K562 (cell line): ENCODE results near the gene CASP6. TPM values are rescaled to one million over a fixed set of nuclear protein-coding genes. Genes with fewer than 3 reads are reported as not detected.

Experiments used
- BACH1 ChIP-seq: fragments of 200-800 bp; sonication (Bioruptor generic); IDR thresholded peaks from 2 replicates; pipeline ENCODE4 v1.6.1; 2016; ENCODE audit warnings: missing genetic modification characterization, missing compliant biosample characterization
- CBFB ChIP-seq: sonication (generic); formaldehyde crosslinking; IDR thresholded peaks from 2 replicates; pipeline ENCODE4 v1.4.0; 2020; ENCODE audit warnings: mild to moderate bottlenecking, missing genetic modification reagents
- EZH2 ChIP-seq: IDR thresholded peaks from 2 replicates; pipeline ENCODE4 v1.6.1; 2012; ENCODE audit warnings: low read depth, mild to moderate bottlenecking, inconsistent platforms, low read length, borderline replicate concordance
- FOXJ2 ChIP-seq: fragments of 200-800 bp; sonication (Bioruptor generic); IDR thresholded peaks from 2 replicates; pipeline ENCODE4 v1.6.1; 2016; ENCODE audit warnings: missing genetic modification characterization, missing compliant biosample characterization
- GTF2F1 ChIP-seq: IDR thresholded peaks from 2 replicates; pipeline ENCODE4 v1.6.1; 2011; ENCODE audit warnings: low read depth, low read length, improper control_type of control experiment
- KLF6 ChIP-seq: fragments of 250-450 bp; sonication (Bioruptor Pico); IDR thresholded peaks from 2 replicates; pipeline ENCODE4 v1.4.0; 2020; ENCODE audit warnings: mild to moderate bottlenecking, moderate library complexity, borderline replicate concordance
- NR2F6 ChIP-seq: fragments of 450-650 bp; formaldehyde crosslinking; IDR thresholded peaks from 2 replicates; pipeline ENCODE4 v1.4.0; 2020; ENCODE audit warnings: mild to moderate bottlenecking
- NR3C1 ChIP-seq: sonication (generic); formaldehyde crosslinking; IDR thresholded peaks from 2 replicates; pipeline ENCODE4 v1.8.1; 2022; ENCODE audit warnings: missing genetic modification reagents
- NR4A1 ChIP-seq, 2 experiments: fragments of 250-450 bp in 1 of 2; fragments of 450-650 bp in 1 of 2; sonication (Bioruptor Pico) in 1 of 2; IDR thresholded peaks; 2 replicates each; pipeline versions ENCODE4 v1.4.0 to v1.6.1; 2016 to 2020; ENCODE audit warnings: mild to moderate bottlenecking in 2 of 2, missing compliant biosample characterization in 1 of 2, missing genetic modification characterization in 1 of 2, moderate library complexity in 1 of 2
- PCBP2 ChIP-seq: fragments of 200-400 bp; formaldehyde crosslinking; IDR thresholded peaks from 2 replicates; pipeline ENCODE4 v1.6.1; 2018; ENCODE audit warnings: low read length, low read depth, mild to moderate bottlenecking, moderate library complexity; ENCODE audit not compliant: poor library complexity, severe bottlenecking
- PHF21A ChIP-seq: fragments of 450-650 bp; IDR thresholded peaks from 2 replicates; pipeline ENCODE4 v1.6.1; 2017; ENCODE audit warnings: low read depth, borderline replicate concordance
- PRMT5 ChIP-seq: sonication (generic); formaldehyde crosslinking; IDR thresholded peaks from 2 replicates; pipeline ENCODE4 v1.5.0; 2020; ENCODE audit warnings: missing genetic modification reagents
- PTTG1 ChIP-seq: fragments of 450-650 bp; IDR thresholded peaks from 2 replicates; pipeline ENCODE4 v1.6.1; 2016; ENCODE audit warnings: low read depth, mild to moderate bottlenecking, missing genetic modification characterization, missing compliant biosample characterization
- SETDB1 ChIP-seq: IDR thresholded peaks from one replicate; pipeline ENCODE4 v1.6.1; 2012; ENCODE audit warnings: low read length, control low read depth, inconsistent platforms
- TARDBP ChIP-seq: fragments of 450-650 bp; IDR thresholded peaks from 2 replicates; pipeline ENCODE4 v1.6.1; 2016
- U2AF1 ChIP-seq: fragments of 200-400 bp; formaldehyde crosslinking; optimal IDR thresholded peaks from 2 replicates; pipeline ENCODE3; 2017; ENCODE audit warnings: mild to moderate bottlenecking, low read depth, low read length, moderate library complexity
- ZNF184 ChIP-seq: sonication (generic); formaldehyde crosslinking; IDR thresholded peaks from 2 replicates; pipeline ENCODE4 v1.5.0; 2020; ENCODE audit warnings: missing genetic modification reagents
- ZNF311 ChIP-seq: fragments of 250-450 bp; sonication (Bioruptor Pico); IDR thresholded peaks from 2 replicates; pipeline ENCODE4 v1.4.0; 2020; ENCODE audit warnings: mild to moderate bottlenecking, moderate library complexity
- ZNF551 ChIP-seq: fragments of 250-450 bp; sonication (Bioruptor Pico); IDR thresholded peaks from 2 replicates; pipeline ENCODE4 v1.5.0; 2021; ENCODE audit warnings: mild to moderate bottlenecking, moderate library complexity
- ZNF644 ChIP-seq: fragments of 200-800 bp; sonication (Bioruptor generic); IDR thresholded peaks from 2 replicates; pipeline ENCODE4 v1.6.1; 2016; ENCODE audit warnings: low read depth, missing genetic modification characterization, missing compliant biosample characterization
- ZNF696 ChIP-seq: fragments of 250-450 bp; sonication (Bioruptor Pico); conservative IDR thresholded peaks from 2 replicates; pipeline ENCODE4 v1.4.0; 2020; ENCODE audit warnings: mild to moderate bottlenecking, moderate library complexity
- polyA plus RNA-seq, 8 experiments: library from polyadenylated mRNA; depleted of rRNA in 4 of 8; stranded (reverse) in 5 of 8; unstranded in 3 of 8; fragments of >200 nt; fragmentation: Nextera tagmentation in 2 of 8; fragmentation: Illumina TruSeq in 1 of 8; extraction: Ambion mirVana in 2 of 8; extraction: Trizol in 1 of 8; gene quantifications; 2 replicates each; pipeline versions ENCODE4 v1.2.1 to v1.2.3, GENCODE V29; 2011 to 2014; ENCODE audit warnings: inconsistent platforms in 1 of 8, missing spikeins in 1 of 8
- total RNA-seq, 7 experiments: library from RNA; depleted of rRNA in 6 of 7; stranded (reverse); fragments of >200 nt in 6 of 7; fragmentation: Illumina TruSeq in 2 of 7; extraction: Trizol in 2 of 7; gene quantifications; 2 replicates each; pipeline versions ENCODE4 v1.2.1 to v1.2.3, GENCODE V29; 2011 to 2021; ENCODE audit warnings: low replicate concordance in 1 of 7
- TF ChIP-seq, protein P1 (sequence below): fragments of 450-650 bp; IDR thresholded peaks from 2 replicates; pipeline ENCODE4 v1.6.1; 2018; ENCODE audit warnings: mild to moderate bottlenecking, low read depth; ENCODE audit not compliant: partially characterized antibody
- TF ChIP-seq, protein P2 (sequence below): fragments of 250-450 bp; sonication (Bioruptor Pico); IDR thresholded peaks from 2 replicates; pipeline ENCODE4 v1.8.0; 2022; ENCODE audit warnings: inconsistent platforms
- TF ChIP-seq, protein P3 (sequence below): fragments of 250-450 bp; sonication (Bioruptor Pico); IDR thresholded peaks from 2 replicates; pipeline ENCODE4 v1.8.0; 2022; ENCODE audit warnings: moderate library complexity, mild to moderate bottlenecking, inconsistent platforms

The CASP6 gene
- total and polyA plus RNA-seq, 9 of the 15 experiments (the other 6 are each of a cell fraction or from before 2014, with no cell fraction given): 20.8 to 72.7 (median 39.1) TPM

DNA sequence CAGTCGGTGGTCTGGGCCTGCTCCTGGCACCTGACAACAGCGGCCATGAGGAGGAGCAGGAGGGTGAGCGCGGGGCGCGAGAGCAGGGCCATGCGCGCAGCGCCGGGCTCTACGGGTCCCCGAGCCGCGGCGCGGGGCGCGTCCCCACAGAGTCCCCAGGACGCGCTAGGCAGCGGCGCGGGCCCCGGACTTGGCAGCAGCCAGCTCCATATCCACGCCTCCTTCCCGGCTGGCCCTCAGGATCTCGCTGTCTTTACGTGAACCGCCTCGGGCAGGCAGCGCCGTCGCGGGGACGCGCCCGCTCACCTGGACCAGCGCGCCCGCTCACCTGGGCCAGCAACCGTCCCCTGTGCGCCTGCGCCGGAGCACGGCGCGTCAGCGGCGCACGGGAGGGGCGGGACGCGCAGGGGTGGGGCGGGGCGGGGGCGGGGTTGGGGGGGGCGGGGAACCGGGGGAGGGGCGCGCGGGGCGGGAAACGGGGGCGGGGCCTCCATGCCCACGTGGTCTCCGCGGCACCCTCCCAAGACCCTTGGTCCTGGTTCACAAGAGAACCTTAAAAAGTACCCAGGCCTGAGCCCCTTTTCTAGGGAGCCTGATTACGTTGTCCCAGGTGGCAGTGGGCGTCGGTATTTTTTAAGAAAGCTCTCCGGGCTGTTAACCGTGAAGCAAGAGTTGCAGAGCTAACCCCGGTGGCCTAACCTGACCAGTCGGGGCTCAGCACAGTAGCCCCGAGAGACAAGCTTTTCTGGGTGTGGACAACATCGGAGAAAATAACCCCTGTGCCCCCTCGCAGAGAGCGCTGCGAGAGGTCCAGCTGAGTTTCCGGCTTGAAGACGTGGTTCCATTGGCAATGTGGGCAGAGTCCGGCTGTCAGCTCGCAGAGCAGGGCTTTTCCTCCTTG is 26.7 kb upstream of the CASP6 start, which contains the start of gene PLA2G12A (continued):
- TF ChIP-seq U2AF1 (no peak), TARDBP (0 out of 2 replicates have a peak, but pooled peaks have one; percentile 23), ZNF696 (CRISPR knock-in tag) (no peak), BACH1 (tag) (no peak), FOXJ2 (no peak), CBFB (CRISPR knock-in tag) (no peak), ZNF184 (CRISPR knock-in tag) (no peak), SETDB1 (no peak), EZH2 (no peak), ZNF644 (tag) (no peak), PTTG1 (no peak), NR2F6 (CRISPR knock-in tag) (no peak), NR3C1 (no peak), ZNF311 (CRISPR knock-in tag) (no peak), KLF6 (CRISPR knock-in tag) (no peak), PRMT5 (CRISPR knock-in tag) (no peak), NR4A1 (CRISPR knock-in tag; IDR thresholded peaks at IDR 0.05) (peak; percentile 26; the same call in 1 of the 2 replicates), NR4A1 (tag; IDR thresholded peaks at IDR 0.05) (peak; percentile 42; the same call in 1 of the 2 replicates), ZNF551 (no peak), PHF21A (no peak), GTF2F1 (no peak), PCBP2 (no peak)
- TF ChIP-seq, protein P1, sequence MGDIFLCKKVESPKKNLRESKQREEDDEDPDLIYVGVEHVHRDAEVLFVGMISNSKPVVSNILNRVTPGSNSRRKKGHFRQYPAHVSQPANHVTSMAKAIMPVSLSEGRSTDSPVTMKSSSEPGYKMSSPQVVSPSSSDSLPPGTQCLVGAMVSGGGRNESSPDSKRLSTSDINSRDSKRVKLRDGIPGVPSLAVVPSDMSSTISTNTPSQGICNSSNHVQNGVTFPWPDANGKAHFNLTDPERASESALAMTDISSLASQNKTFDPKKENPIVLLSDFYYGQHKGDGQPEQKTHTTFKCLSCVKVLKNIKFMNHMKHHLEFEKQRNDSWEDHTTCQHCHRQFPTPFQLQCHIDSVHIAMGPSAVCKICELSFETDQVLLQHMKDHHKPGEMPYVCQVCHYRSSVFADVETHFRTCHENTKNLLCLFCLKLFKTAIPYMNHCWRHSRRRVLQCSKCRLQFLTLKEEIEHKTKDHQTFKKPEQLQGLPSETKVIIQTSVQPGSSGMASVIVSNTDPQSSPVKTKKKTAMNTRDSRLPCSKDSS: no peak
- TF ChIP-seq, protein P2, sequence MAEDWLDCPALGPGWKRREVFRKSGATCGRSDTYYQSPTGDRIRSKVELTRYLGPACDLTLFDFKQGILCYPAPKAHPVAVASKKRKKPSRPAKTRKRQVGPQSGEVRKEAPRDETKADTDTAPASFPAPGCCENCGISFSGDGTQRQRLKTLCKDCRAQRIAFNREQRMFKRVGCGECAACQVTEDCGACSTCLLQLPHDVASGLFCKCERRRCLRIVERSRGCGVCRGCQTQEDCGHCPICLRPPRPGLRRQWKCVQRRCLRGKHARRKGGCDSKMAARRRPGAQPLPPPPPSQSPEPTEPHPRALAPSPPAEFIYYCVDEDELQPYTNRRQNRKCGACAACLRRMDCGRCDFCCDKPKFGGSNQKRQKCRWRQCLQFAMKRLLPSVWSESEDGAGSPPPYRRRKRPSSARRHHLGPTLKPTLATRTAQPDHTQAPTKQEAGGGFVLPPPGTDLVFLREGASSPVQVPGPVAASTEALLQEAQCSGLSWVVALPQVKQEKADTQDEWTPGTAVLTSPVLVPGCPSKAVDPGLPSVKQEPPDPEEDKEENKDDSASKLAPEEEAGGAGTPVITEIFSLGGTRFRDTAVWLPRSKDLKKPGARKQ: no peak
- TF ChIP-seq, protein P3, sequence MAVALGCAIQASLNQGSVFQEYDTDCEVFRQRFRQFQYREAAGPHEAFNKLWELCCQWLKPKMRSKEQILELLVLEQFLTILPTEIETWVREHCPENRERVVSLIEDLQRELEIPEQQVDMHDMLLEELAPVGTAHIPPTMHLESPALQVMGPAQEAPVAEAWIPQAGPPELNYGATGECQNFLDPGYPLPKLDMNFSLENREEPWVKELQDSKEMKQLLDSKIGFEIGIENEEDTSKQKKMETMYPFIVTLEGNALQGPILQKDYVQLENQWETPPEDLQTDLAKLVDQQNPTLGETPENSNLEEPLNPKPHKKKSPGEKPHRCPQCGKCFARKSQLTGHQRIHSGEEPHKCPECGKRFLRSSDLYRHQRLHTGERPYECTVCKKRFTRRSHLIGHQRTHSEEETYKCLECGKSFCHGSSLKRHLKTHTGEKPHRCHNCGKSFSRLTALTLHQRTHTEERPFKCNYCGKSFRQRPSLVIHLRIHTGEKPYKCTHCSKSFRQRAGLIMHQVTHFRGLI (CRISPR knock-in tag): no peak
